Skeletal muscle satellite cell (primary cell): ENCODE data around the gene IQUB. TPM values are rescaled to one million over a fixed set of nuclear protein-coding genes. Genes with fewer than 3 reads are reported as not detected.

Experiments
- H3K27me3 ChIP-seq: 2 replicates; pipeline ENCODE4 v1.7.0; 2013; ENCODE audit warnings: low read length; ENCODE audit not compliant: control insufficient read depth, insufficient read depth
- H3K36me3 ChIP-seq: 2 replicates; pipeline ENCODE4 v1.7.0; 2013; ENCODE audit warnings: mild to moderate bottlenecking, control low read depth, low read length; ENCODE audit not compliant: insufficient read depth
- H3K4me1 ChIP-seq: 2 replicates; pipeline ENCODE4 v1.7.0; 2013; ENCODE audit warnings: low read length; ENCODE audit not compliant: control insufficient read depth, insufficient read depth
- H3K4me2 ChIP-seq: 2 replicates; pipeline ENCODE4 v1.7.0; 2013; ENCODE audit warnings: mild to moderate bottlenecking, low read length
- H3K4me3 ChIP-seq: 2 replicates; pipeline ENCODE4 v1.7.0; 2013; ENCODE audit warnings: low read length
- H3K9ac ChIP-seq: 2 replicates; pipeline ENCODE4 v1.7.0; 2013; ENCODE audit warnings: mild to moderate bottlenecking, low read depth, low read length, moderate library complexity
- H3K9me3 ChIP-seq: replicated peaks from 2 replicates; pipeline ENCODE4 v1.7.0; 2013; ENCODE audit warnings: mild to moderate bottlenecking, control low read depth, low read length
- total RNA-seq: library from RNA; depleted of rRNA; stranded (reverse); fragments of >200 nt; gene quantifications from 2 replicates; pipeline ENCODE4 v1.2.3, GENCODE V29; 2012; rRNA removed

The IQUB gene
- total RNA-seq: 0.44 and 0.51 TPM in 2 replicates

DNA sequence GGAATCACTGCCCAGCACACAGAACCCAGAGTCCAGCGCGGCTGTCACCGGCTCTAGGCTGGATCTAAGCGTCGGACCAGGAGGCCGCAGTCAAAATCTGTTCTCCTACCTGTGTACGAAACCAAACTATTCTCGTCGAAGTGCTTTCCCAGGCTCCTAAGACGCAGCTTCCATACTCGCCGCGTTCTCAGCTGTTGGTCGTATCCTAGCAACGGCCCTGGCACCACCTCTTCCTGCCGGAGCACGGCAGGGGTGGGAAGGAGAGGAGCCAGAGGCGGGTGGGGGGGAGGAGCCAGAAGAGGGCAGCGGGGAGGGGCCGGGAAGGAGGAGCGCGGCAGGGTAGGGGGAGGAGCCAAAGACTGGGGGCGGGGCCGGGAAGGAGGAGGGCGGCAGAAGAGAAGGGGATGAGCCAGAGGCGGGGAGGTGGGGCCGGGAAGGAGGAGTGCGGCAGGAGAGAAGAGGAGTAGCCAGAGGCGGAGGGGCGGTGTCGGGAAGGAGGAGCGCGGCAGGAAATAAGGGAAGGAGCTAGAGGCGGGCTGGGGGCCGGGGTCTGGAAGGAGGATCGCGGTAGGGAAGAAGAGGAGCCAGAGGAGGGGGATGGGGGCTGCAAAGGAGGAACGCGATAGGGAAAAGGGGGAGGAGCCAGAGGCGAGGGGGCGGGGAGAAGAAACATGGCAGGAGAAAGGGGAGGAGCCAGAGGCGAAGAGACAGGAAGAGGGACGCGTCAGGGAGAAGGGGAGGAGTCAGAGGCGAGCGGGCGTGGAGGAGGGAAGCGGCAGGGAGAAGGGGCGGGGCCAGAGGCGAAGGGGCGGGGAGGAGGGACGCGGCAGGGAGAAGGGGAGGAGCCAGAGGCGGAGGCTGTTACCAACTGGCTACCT lies at the start of gene IQUB:
TSS of gene IQUB (minus strand) at position 213 of the 878 bp plus-strand sequence. CDS start 22,255 bp downstream, outside the sequence.
- Histone ChIP-seq H3K9me3 (no peaks in the 10 kb centered on the region), H3K4me1 (peaks cover 27% of the 10 kb centered on the region), H3K27me3 (no peaks in the 10 kb centered on the region), H3K4me3 (peak within 1 kb of the TSS; percentile 75), H3K36me3 (no peaks in the 10 kb centered on the region), H3K9ac (peak within 1 kb of the TSS; percentile 71), H3K4me2 (peak within 1 kb of the TSS; percentile 88)

- Histone ChIP-seq H3K4me3 (no peak overlapping the region), H3K4me2 (no peak overlapping the region), H3K4me1 (no peaks in the 10 kb centered on the region), H3K9me3 (no peaks in the 10 kb centered on the region), H3K36me3 (no peaks in the 10 kb centered on the region), H3K9ac (no peak overlapping the region), H3K27me3 (no peaks in the 10 kb centered on the region)
Observed at GRCh38 chr7:123583821-123584220, 49.4 kb upstream of the IQUB start.

- Histone ChIP-seq H3K9ac (no peak overlapping the region), H3K4me3 (no peak overlapping the region)
Observed at GRCh38 chr7:123581162-123581459, 46.7 kb upstream of the IQUB start.

GRCh38 chr7:123580406-123581161 lies 46.2 kb upstream of the IQUB start:
- no peak overlapping the region for H3K4me3 ChIP-seq
- H3K9me3 ChIP-seq: no peaks in the 10 kb centered on the region
- no peaks in the 10 kb centered on the region for H3K27me3 ChIP-seq
- H3K4me1 ChIP-seq: no peaks in the 10 kb centered on the region
- peak overlapping the region; percentile 53 for H3K4me2 ChIP-seq
- H3K36me3 ChIP-seq: no peaks in the 10 kb centered on the region
- H3K9ac ChIP-seq: no peak overlapping the region

More at GRCh38 chr7:123581162-123581459, 46.7 kb upstream of the IQUB start:
- Histone ChIP-seq H3K36me3 (no peaks in the 10 kb centered on the region), H3K9me3 (no peaks in the 10 kb centered on the region), H3K27me3 (no peaks in the 10 kb centered on the region), H3K4me2 (peak overlapping the region; percentile 53), H3K4me1 (no peaks in the 10 kb centered on the region)

DNA sequence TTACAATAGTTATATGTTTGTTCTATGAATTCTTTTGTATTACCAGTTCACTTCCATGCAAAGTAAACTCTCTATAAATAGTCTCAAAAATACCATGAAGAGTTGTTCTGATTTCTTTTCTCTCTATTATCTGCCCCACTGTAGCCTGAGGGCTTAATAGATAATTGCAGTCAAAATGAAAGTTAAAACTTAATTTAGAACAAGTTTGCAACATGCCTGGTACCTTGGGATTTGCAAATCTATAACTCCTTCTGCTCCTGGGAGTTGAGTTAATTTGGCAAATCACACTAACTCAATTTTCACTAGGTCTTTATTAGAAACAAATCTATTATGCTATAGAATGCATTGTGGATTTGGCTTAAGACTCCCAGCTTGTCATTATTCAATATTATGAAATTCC lies 45.0 kb upstream of the IQUB start:
- Histone ChIP-seq H3K4me2 (no peak overlapping the region), H3K36me3 (no peaks in the 10 kb centered on the region), H3K27me3 (no peaks in the 10 kb centered on the region), H3K9me3 (no peaks in the 10 kb centered on the region), H3K4me1 (no peaks in the 10 kb centered on the region), H3K4me3 (no peak overlapping the region), H3K9ac (no peak overlapping the region)

GRCh38 chr7:123573896-123574467 lies 39.6 kb upstream of the IQUB start:
- Histone ChIP-seq H3K4me1 (no peaks in the 10 kb centered on the region), H3K9me3 (no peaks in the 10 kb centered on the region), H3K36me3 (no peaks in the 10 kb centered on the region), H3K4me3 (no peak overlapping the region), H3K9ac (no peak overlapping the region), H3K27me3 (no peaks in the 10 kb centered on the region), H3K4me2 (no peak overlapping the region)

- no peak overlapping the region for H3K4me2 ChIP-seq
- no peak overlapping the region for H3K4me3 ChIP-seq
- no peaks in the 10 kb centered on the region for H3K27me3 ChIP-seq
- no peaks in the 10 kb centered on the region for H3K36me3 ChIP-seq
- H3K4me1 ChIP-seq: no peaks in the 10 kb centered on the region
- H3K9me3 ChIP-seq: no peaks in the 10 kb centered on the region
- no peak overlapping the region for H3K9ac ChIP-seq
Observed at GRCh38 chr7:123573341-123573740, 38.9 kb upstream of the IQUB start.

DNA sequence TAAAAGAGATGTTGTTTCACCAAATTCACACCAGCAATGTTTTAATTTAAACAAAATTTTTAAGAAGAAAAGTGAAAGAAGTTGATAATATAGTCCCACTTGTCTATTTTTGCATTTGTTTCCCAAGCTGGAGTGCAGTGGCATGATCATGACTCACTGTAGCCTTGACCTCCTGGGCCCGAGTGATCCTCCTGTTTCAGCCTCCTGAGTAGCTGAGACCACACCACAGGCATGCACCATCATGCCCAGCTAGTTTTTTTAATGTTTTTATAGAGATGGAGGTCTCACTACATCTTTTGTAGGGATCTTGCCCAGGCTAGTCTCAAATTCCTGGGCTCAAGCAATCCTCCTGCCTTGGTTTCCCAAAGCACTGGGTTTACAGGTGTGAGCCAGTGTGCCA lies 37.3 kb upstream of the IQUB start:
- Histone ChIP-seq H3K4me1 (no peaks in the 10 kb centered on the region), H3K27me3 (no peaks in the 10 kb centered on the region), H3K4me2 (no peak overlapping the region), H3K9me3 (no peaks in the 10 kb centered on the region), H3K36me3 (no peaks in the 10 kb centered on the region), H3K4me3 (no peak overlapping the region), H3K9ac (no peak overlapping the region)

DNA sequence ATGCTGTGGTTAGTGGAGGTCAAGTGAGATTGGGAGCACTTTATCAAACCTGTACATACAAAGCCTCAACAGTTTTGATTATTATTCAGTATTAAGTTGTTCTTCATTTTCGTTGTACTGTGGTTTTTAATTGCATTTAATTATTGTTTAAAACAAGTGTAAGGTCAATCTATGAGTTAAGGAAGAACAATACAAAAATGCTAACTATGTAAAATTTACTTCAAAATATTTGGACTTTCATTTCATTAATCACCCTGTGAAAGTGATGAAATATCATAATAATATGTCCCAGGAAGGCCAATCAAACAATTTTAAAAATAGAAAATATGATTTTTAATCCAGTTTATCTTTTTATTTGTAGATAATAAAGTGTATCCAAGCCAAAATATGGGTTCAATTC lies 36.8 kb upstream of the IQUB start:
- Histone ChIP-seq H3K4me1 (no peaks in the 10 kb centered on the region), H3K9me3 (no peaks in the 10 kb centered on the region), H3K27me3 (no peaks in the 10 kb centered on the region), H3K9ac (no peak overlapping the region), H3K4me3 (no peak overlapping the region), H3K36me3 (no peaks in the 10 kb centered on the region), H3K4me2 (no peak overlapping the region)

- Histone ChIP-seq H3K9ac (no peak overlapping the region), H3K36me3 (no peaks in the 10 kb centered on the region), H3K9me3 (no peaks in the 10 kb centered on the region), H3K4me1 (no peaks in the 10 kb centered on the region), H3K4me2 (no peak overlapping the region), H3K4me3 (no peak overlapping the region), H3K27me3 (no peaks in the 10 kb centered on the region)
Observed at GRCh38 chr7:123570390-123571182, 36.2 kb upstream of the IQUB start.
